Neural progenitor cell (in vitro differentiated cells): Measurements from ENCODE around the gene SPTBN2. TPM values are rescaled to one million over a fixed set of nuclear protein-coding genes. Genes with fewer than 3 reads are reported as not detected.

Source experiments
- DNase-seq: peaks from one replicate; pipeline ENCODE4 v3.0.0-alpha.2; 2016; ENCODE audit warnings: low spot score
- H2AFZ ChIP-seq: fragments of 200-600 bp; sonication (generic); replicated peaks from 2 replicates; pipeline ENCODE4 v1.6.1; 2016; ENCODE audit warnings: antibody characterized with exemption
- H3F3A ChIP-seq: fragments of 200-600 bp; sonication (generic); 2 replicates; pipeline ENCODE4 v1.6.1; 2016; ENCODE audit warnings: antibody characterized with exemption, low read depth
- H3K27ac ChIP-seq: fragments of 200-600 bp; sonication (generic); 2 replicates; pipeline ENCODE4 v1.5.1; 2016; ENCODE audit warnings: mild to moderate bottlenecking
- H3K27me3 ChIP-seq: fragments of 200-600 bp; sonication (generic); 2 replicates; pipeline ENCODE4 v1.6.1; 2016; ENCODE audit warnings: mild to moderate bottlenecking, moderate library complexity
- H3K36me3 ChIP-seq: fragments of 200-600 bp; sonication (generic); 2 replicates; pipeline ENCODE4 v1.5.1; 2016
- H3K4me1 ChIP-seq: fragments of 200-600 bp; sonication (generic); 2 replicates; pipeline ENCODE4 v1.6.1; 2016; ENCODE audit warnings: mixed run types
- H3K4me2 ChIP-seq: fragments of 200-600 bp; sonication (generic); 2 replicates; pipeline ENCODE4 v1.6.1; 2016
- H3K4me3 ChIP-seq: fragments of 200-600 bp; sonication (generic); 2 replicates; pipeline ENCODE4 v1.5.1; 2016
- H3K79me2 ChIP-seq: fragments of 200-600 bp; sonication (generic); 2 replicates; pipeline ENCODE4 v1.6.1; 2016; ENCODE audit warnings: low read depth
- H3K9ac ChIP-seq: fragments of 200-600 bp; sonication (generic); 2 replicates; pipeline ENCODE4 v1.6.1; 2016
- H3K9me3 ChIP-seq: fragments of 200-600 bp; sonication (generic); 2 replicates; pipeline ENCODE4 v1.5.1; 2016; ENCODE audit warnings: low read depth
- H4K20me1 ChIP-seq: fragments of 200-600 bp; sonication (generic); 2 replicates; pipeline ENCODE4 v1.6.1; 2016; ENCODE audit warnings: low read depth
- H3K27ac Mint-ChIP-seq: 3 replicates; pipeline ENCODE4 v1.8.0; 2021; ENCODE audit warnings: mixed read lengths
- H3K27me3 Mint-ChIP-seq: 2 replicates; pipeline ENCODE4 v1.8.0; 2022; ENCODE audit warnings: low read depth, mild to moderate bottlenecking, inconsistent platforms, moderate library complexity, mixed read lengths; ENCODE audit not compliant: insufficient read depth
- H3K36me3 Mint-ChIP-seq: 3 replicates; pipeline ENCODE4 v1.8.0; 2021; ENCODE audit warnings: mixed read lengths
- H3K4me1 Mint-ChIP-seq: 3 replicates; pipeline ENCODE4 v1.8.0; 2021; ENCODE audit warnings: mixed read lengths
- H3K4me3 Mint-ChIP-seq: 3 replicates; pipeline ENCODE4 v1.8.0; 2021; ENCODE audit warnings: mild to moderate bottlenecking, moderate library complexity, mixed read lengths
- H3K9me3 Mint-ChIP-seq: 3 replicates; pipeline ENCODE4 v1.8.0; 2020; ENCODE audit warnings: mixed read lengths
- EZH2 ChIP-seq: fragments of 200-600 bp; sonication (generic); IDR thresholded peaks from 2 replicates; pipeline ENCODE4 v1.6.1; 2017; ENCODE audit warnings: antibody characterized with exemption, mild to moderate bottlenecking, moderate library complexity
- EZH2phosphoT487 ChIP-seq: fragments of 200-600 bp; sonication (generic); IDR thresholded peaks from 2 replicates; pipeline ENCODE4 v1.6.1; 2017; ENCODE audit warnings: antibody characterized with exemption
- small RNA-seq: library from RNA; depleted of rRNA; stranded (forward); fragments of <200 nt; gene quantifications from one replicate; pipeline ENCODE3, GENCODE V24; 2015
- total RNA-seq: library from RNA; depleted of rRNA; stranded (reverse); fragments of >200 nt; gene quantifications from 2 replicates; pipeline ENCODE4 v1.2.3, GENCODE V29; 2015; ENCODE audit warnings: low replicate concordance
- TF ChIP-seq, protein P1 (sequence below): fragments of 200-600 bp; sonication (generic); IDR thresholded peaks from 2 replicates; pipeline ENCODE4 v1.5.1; 2017; ENCODE audit warnings: antibody characterized with exemption, mild to moderate bottlenecking

The SPTBN2 gene
- total RNA-seq, 1 donor from 2014 or later, result 14.5 TPM

DNA sequence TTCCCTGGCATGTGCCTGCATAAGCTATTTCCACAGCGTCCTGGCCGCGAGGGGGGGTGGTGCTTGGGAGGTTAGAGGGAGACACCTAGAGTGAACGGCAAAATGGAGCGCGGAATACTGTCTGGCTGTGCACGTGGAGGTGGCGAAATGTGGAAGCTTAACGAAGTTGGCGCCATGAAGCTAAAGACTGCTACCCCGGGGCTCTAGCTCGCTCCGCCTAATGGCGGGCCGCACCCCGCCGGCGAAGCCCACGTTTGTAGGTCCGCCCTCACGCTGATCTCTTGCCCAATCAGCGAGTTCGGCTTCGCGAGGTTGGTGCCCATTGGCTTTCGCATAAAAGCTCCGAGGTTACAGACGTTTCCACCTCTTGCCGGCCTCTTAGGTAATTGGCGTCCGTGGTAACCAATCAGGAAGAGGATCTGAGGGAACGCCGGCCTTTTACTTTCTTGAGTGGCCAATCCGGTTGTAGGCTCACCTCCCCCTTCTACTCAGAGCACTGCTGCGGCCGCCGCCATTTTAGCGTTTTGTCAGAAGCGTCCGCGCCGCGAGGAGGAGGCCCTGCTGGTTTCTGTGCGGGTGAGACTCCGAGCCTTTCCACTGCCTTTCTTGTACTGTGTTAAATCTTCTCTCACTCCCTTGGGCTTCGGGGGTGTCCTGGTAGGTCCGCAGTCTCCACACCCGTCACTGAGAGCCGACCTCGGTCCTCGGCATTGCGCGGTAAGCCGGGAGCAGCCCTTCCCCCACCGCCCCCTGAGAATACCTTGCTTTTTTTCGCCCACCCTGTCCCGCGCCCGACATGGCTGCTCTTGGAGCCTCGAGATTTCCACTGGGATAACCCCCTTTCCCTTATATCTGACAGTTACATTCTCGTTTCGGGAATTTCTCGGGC lies 90.6 kb downstream of the SPTBN2 start, which contains the start of gene RBM4:
RBM4 (plus strand) TSS at position 527 of the 889 bp plus-strand sequence. CDS start 1,009 bp downstream, outside the sequence.
- H3K27ac Mint-ChIP-seq, result peak within 1 kb of the TSS; percentile 99

DNA sequence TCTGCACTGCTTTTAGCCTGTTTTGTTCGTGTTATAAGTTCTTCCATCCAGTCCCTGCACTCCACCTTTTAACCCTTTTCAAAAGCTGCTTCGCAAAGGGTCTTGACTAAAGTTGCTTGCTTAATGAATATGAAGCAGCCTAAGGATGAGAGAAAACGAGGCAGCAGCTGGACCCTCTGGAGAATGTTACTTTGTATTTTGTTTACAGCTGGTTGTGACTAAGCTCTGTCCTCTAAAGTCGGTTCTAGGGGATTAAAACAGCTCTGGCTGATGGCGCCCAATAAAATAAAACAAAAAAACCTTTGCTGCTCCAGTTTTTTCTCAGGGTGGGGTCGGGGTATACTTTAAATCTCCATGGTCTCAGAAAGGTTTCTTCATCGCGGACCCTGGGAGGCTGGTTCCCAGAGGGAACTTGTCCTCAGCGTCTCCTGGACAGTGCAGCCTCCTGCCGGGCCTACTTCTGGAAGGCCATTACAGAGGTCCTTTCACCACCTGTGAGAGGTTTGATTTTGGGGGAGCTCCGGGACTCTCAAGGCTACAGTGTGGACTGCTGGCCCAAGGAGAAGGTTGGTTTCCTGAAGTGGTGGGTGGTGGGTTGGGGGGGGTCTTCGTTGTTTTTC lies 91.3 kb downstream of the SPTBN2 start:
- Histone ChIP-seq H4K20me1 (peaks cover 43% of the 10 kb centered on the region), H3K9ac (no peak overlapping the region), H2AFZ (no peak overlapping the region), H3K79me2 (peaks cover 95% of the 10 kb centered on the region), H3K4me1 (peaks cover 39% of the 10 kb centered on the region), H3K4me2 (peak overlapping the region; percentile 68), H3K27ac (peak overlapping the region; percentile 84), H3F3A (peaks cover 63% of the 10 kb centered on the region), H3K27me3 (no peaks in the 10 kb centered on the region), H3K9me3 (no peaks in the 10 kb centered on the region), H3K4me3 (peak overlapping the region; percentile 35), H3K36me3 (peaks cover 23% of the 10 kb centered on the region)
- Mint-ChIP-seq H3K27me3 (peaks cover 14% of the 10 kb centered on the region), H3K4me3 (peak overlapping the region; percentile 100), H3K27ac (peak overlapping the region; percentile 99), H3K4me1 (peaks cover 56% of the 10 kb centered on the region), H3K36me3 (peaks cover 31% of the 10 kb centered on the region), H3K9me3 (no peaks in the 10 kb centered on the region)
- DNase-seq, result peak; percentile 56
- no peak for TF ChIP-seq EZH2
- TF ChIP-seq, protein P1, sequence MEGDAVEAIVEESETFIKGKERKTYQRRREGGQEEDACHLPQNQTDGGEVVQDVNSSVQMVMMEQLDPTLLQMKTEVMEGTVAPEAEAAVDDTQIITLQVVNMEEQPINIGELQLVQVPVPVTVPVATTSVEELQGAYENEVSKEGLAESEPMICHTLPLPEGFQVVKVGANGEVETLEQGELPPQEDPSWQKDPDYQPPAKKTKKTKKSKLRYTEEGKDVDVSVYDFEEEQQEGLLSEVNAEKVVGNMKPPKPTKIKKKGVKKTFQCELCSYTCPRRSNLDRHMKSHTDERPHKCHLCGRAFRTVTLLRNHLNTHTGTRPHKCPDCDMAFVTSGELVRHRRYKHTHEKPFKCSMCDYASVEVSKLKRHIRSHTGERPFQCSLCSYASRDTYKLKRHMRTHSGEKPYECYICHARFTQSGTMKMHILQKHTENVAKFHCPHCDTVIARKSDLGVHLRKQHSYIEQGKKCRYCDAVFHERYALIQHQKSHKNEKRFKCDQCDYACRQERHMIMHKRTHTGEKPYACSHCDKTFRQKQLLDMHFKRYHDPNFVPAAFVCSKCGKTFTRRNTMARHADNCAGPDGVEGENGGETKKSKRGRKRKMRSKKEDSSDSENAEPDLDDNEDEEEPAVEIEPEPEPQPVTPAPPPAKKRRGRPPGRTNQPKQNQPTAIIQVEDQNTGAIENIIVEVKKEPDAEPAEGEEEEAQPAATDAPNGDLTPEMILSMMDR, result no peak
- no peak for TF ChIP-seq EZH2phosphoT487

More for the DNA sequence above, 90.6 kb downstream of the SPTBN2 start, which contains the start of gene RBM4:
- peak within 1 kb of the TSS; percentile 100 for H3K4me3 Mint-ChIP-seq
- Histone ChIP-seq H3K4me1 (peaks cover 46% of the 10 kb centered on the region), H3K27ac (peak within 1 kb of the TSS; percentile 95), H3F3A (peaks cover 59% of the 10 kb centered on the region), H3K9me3 (no peaks in the 10 kb centered on the region), H3K9ac (peak within 1 kb of the TSS; percentile 92), H3K4me2 (peak within 1 kb of the TSS; percentile 84), H3K27me3 (no peaks in the 10 kb centered on the region), H3K79me2 (peaks cover 95% of the 10 kb centered on the region), H2AFZ (no peak within 1 kb of the TSS), H3K4me3 (peak within 1 kb of the TSS; percentile 77), H3K36me3 (peaks cover 23% of the 10 kb centered on the region), H4K20me1 (peaks cover 46% of the 10 kb centered on the region)
- H3K4me1 Mint-ChIP-seq, result peaks cover 64% of the 10 kb centered on the region
- no peaks in the 10 kb centered on the region for H3K9me3 Mint-ChIP-seq
- H3K36me3 Mint-ChIP-seq, result peaks cover 36% of the 10 kb centered on the region
- DNase-seq, result peak; percentile 100
- peaks cover 14% of the 10 kb centered on the region for H3K27me3 Mint-ChIP-seq
- TF ChIP-seq, protein P1, result peak; percentile 12
- no peak for TF ChIP-seq EZH2
- no peak for TF ChIP-seq EZH2phosphoT487

DNA sequence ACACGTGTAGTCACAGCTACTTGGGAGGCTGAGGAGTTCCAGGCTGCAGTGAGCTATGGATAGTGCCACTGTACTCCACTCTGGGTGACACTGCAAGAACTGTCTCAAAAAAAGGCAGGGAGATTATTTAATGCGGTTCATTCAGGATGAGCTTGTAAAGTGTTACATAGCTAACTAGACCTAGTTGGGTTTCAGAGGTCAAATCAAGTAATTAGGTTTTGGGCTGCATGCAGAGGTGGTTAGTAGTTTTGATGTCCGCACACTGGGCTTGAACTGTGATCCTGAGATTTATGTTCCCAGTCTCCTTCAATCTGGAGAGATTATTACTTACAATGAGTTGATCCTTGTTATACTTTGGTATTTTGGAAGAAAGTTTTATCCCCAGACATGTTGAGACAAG lies 92.6 kb downstream of the SPTBN2 start:
- no peak overlapping the region for H2AFZ ChIP-seq
- H4K20me1 ChIP-seq, result peaks cover 30% of the 10 kb centered on the region
- H3K27ac ChIP-seq, result peak overlapping the region; percentile 84
- Mint-ChIP-seq H3K36me3 (peaks cover 29% of the 10 kb centered on the region), H3K9me3 (no peaks in the 10 kb centered on the region), H3K27ac (peak overlapping the region; percentile 30), H3K4me1 (peaks cover 43% of the 10 kb centered on the region), H3K4me3 (no peak overlapping the region), H3K27me3 (peaks cover 14% of the 10 kb centered on the region)
- H3K4me2 ChIP-seq, result no peak overlapping the region
- no peaks in the 10 kb centered on the region for H3K27me3 ChIP-seq
- peaks cover 64% of the 10 kb centered on the region for H3F3A ChIP-seq
- no peaks in the 10 kb centered on the region for H3K9me3 ChIP-seq
- H3K79me2 ChIP-seq, result peaks cover 95% of the 10 kb centered on the region
- no peak overlapping the region for H3K9ac ChIP-seq
- TF ChIP-seq EZH2, result no peak
- TF ChIP-seq EZH2phosphoT487, result no peak
- TF ChIP-seq, protein P1, result no peak
- peaks cover 26% of the 10 kb centered on the region for H3K4me1 ChIP-seq
- H3K36me3 ChIP-seq, result peaks cover 23% of the 10 kb centered on the region
- H3K4me3 ChIP-seq, result no peak overlapping the region
- DNase-seq, result no peak

Small RNA genes lying within 50 kb of the gene (small RNA-seq; reads per million reads assigned to genes)
- not detected for gene RN7SL12P

Other genes with a start within 250 kb of the SPTBN2 start
- gene DPP3, start 248.8 kb downstream of the SPTBN2 start, total RNA-seq, result 41.3 and 70.1 TPM in 2 replicates
- 42.0 and 68.9 TPM in 2 replicates for gene BBS1, start 218.6 kb downstream of the SPTBN2 start, total RNA-seq
- gene ZDHHC24, start 183.2 kb downstream of the SPTBN2 start, total RNA-seq, result 4.1 and 10.0 TPM in 2 replicates
- gene ACTN3, start 182.3 kb downstream of the SPTBN2 start, total RNA-seq, result 20.2 and 33.0 TPM in 2 replicates
- gene CTSF, start 160.6 kb downstream of the SPTBN2 start, total RNA-seq, result 1.1 TPM in 1 of 2 replicates, not detected in the other
- gene CCDC87, start 136.2 kb downstream of the SPTBN2 start, total RNA-seq, result 0.22 and 1.2 TPM in 2 replicates
- gene CCS, start 136.0 kb downstream of the SPTBN2 start, total RNA-seq, result 44.3 and 76.1 TPM in 2 replicates
- 38.2 and 63.8 TPM in 2 replicates for gene RBM14, start 112.6 kb downstream of the SPTBN2 start, total RNA-seq
- gene RBM4, start 90.5 kb downstream of the SPTBN2 start, total RNA-seq, result 172 and 206 TPM in 2 replicates
- gene RBM4B, start 51.3 kb downstream of the SPTBN2 start, total RNA-seq, result 30.2 and 40.6 TPM in 2 replicates
- gene RCE1, start 114.2 kb upstream of the SPTBN2 start, total RNA-seq, result 13.7 and 35.0 TPM in 2 replicates
- gene LRFN4, start 127.8 kb upstream of the SPTBN2 start, total RNA-seq, result 6.7 and 27.9 TPM in 2 replicates
- gene PC, start 229.2 kb upstream of the SPTBN2 start, total RNA-seq, result 11.4 and 20.4 TPM in 2 replicates
- gene C11orf86, start 246.1 kb upstream of the SPTBN2 start, total RNA-seq, result not detected in 2 replicates